Measurements from ENCODE around the gene TUBG1. TPM values are rescaled to one million over a fixed set of nuclear protein-coding genes. Genes with fewer than 3 reads are reported as not detected.
"Not testable (repeated sequence)": the region's sequence is repeated elsewhere in the genome, so short reads cannot be mapped to it uniquely, and the experiment has no call there.

Gene TUBG1
- total RNA-seq, 1 experiment from 2014 or later, result 62.1 TPM

DNA sequence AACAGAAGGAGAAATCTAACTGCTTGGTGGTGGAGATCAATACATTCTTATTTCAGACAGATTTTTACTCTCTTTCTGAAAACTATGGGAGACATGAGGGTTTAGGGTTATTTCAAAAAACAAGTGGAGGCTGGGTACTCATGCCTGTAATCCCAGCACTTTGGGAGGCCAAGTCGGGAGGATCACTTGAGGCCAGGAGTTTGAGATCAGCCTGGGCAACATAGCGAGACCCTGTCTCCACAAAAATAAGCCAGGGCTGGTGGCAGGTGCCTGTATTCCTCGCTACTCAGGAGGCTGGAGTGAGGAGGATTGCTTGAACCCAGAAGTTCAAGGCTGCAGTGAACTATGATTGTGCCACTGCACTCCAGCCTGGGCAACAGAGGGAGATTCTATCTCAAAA, 12.5 kb downstream of the TUBG1 start:
- DNase-seq (ENCODE audit: extremely low read depth, low read depth), result not testable (repeated sequence)

DNA sequence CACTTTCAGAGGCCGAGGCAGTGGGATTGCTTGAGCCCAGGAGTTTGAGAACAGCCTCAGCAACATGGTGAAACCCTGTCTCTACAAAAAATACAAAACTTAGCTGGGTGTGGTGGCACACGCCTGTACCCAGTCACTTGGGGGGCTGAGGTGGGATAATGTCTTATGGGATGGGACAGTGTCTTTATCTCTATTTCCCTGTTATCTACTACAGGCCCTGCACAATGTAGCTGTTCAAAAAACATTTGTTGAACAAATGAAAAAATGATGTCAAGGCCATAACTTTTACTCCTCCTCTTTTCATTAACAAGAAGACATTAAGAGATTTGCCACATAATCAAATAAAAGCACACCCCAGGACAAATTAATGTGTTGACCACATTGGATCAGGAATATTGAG, 13.8 kb downstream of the TUBG1 start:
- no peak for DNase-seq (ENCODE audit: extremely low read depth, low read depth)

DNA sequence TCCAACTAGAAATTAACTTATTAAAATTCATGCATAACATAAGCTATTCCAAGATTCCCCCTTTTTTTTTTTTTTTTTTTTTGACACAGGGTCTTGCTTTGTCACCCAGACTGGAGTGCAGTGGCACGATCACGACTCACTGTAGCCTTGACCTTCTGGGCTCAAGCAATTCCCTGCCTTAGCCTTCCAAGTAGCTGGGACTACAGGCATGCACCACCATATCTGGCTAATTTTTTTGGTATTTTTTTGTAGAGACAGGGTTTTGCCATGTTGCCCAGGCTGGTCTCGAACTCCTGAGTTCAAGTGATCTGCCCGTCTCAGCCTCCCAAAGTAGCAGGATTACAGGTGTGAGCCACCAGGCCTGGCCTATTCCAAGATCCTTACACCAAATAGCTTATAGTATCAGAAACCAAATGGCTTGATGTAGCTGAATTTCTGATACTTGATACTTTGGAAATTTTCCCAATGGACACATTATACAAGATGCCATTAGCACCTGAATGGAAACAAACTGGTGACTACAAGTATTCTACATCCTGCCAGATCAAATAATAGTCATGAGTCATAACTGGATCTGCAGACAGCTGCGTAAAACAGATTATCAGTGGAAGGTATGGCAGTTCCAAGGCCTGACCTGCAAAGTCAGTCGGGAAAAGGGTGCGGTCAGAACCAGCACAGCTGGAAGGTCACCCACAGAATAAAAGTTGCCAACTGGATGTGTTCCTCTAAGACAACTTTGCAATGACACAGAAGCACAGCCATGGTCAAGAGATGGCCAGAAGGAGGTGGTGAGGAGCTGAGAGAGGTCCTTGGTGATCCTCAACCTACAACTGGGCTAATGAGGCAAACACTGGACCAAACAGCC, 14.5 kb downstream of the TUBG1 start:
- DNase-seq (ENCODE audit: extremely low read depth, low read depth), result no peak

DNA sequence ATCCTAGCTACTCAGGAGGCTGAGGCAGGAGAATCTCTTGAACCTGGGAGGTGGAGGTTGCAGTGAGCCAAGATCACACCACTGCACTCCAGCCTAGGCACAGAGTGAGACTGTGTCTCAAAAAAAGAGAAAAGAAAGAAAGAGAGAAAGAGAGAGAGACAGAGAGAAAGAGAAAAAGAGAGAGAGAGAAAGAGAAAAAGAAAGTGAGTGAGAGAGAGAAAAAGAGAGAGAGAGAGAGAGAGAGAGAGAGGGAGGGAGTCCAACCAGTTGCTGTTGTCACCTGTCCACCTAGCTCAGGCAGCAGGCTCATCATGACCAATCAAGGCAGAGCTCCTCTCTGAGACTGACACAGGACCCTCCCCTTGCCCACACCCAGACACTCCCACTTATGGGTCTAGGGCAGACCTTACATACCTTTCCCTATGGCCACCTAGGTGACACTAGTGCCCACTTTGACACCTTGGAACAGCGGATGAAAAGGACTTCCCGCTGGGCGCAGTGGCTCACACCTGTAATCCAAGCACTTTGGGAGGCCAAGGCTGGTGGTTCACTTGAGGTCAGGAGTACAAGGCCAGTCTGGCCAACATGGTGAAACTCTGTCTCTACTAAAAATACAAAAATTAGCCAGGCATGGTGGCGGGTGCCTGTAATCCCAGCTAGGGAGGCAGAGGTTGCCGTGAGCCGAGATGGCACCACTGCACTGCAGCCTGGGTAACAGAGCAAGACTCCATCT, 17.7 kb downstream of the TUBG1 start:
- not testable (repeated sequence) for DNase-seq (ENCODE audit: extremely low read depth, low read depth)

DNA sequence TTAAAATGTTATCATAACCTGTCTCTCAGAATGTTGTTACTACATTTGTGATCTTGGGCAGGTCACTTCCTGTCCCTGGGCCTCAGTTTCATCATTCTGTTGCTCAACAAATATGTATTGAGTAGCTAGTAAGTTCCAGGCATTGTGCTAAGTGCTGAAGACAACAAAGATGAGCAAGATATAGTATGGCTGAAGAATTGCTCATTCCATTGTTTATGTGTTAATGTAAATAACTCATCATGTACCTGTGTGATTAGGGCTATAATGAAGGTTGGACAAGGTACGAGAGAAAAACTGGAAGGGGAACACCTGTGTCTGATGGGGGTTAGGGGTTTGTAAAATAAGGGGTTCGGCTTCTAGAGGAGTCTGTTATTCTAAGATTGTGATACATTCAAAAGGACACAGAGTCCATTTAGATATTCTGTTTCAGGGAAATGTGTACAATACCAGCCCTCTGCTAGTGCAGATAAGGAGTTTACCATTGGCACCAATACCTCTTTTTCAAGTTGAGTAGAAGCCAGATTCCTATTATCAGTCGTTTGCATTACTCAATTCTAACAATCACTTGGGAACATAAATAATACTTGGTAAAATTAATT, 20.0 kb downstream of the TUBG1 start:
- no peak for DNase-seq (ENCODE audit: extremely low read depth, low read depth)

DNA sequence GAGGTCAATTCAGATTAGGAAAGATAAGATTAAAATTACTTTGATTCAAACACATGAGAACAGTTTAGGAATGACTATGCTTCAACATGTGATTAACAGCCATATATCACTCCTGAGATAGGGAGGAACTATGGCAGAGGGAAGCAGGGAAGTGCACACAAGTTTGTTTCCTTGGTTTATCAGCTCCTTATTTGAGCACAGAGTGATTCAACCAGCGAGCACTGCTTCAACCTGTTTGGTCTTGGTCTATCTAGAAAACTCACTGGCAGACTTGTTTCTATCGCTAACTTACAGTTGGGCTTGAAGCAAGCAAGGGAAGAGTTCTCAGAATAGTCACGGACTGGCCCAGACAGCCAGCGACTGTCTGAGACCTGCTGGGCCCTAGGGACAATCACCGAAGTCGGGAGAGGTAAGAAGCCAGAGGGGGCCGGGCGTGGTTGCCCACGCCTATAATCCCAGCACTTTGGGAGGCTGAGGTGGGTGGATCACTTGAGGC, 23.5 kb downstream of the TUBG1 start:
- DNase-seq (ENCODE audit: extremely low read depth, low read depth), result no peak

DNA sequence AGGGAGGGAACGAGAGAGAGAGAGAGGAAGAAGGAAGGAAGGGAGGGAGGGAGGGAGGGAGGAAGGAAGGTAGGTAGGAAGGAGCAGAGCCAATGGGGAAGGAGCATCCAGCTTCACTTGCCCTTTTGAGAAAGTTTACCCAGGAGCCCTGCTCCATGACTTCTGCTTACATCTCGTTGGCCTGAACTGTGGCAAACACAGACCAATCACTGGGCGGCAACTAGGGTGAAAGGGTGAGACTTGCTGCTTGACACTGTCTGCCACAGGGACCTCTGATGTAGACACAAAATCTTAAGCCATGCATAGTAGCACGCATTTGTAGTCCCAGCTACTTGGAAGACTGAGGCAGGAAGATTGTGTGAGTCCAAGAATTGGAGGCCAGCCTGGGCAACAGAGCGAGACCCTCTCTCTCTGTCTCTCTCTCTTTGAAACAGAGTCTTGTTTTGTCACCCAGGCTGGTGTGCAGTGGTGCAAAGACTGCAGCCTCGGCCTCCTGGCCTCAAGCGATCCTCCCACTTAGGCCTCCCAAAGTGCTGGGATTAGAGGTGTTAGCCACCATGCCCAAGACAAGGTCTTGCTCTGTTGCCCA, 30.1 kb downstream of the TUBG1 start:
- DNase-seq (ENCODE audit: extremely low read depth, low read depth), result no peak

DNA sequence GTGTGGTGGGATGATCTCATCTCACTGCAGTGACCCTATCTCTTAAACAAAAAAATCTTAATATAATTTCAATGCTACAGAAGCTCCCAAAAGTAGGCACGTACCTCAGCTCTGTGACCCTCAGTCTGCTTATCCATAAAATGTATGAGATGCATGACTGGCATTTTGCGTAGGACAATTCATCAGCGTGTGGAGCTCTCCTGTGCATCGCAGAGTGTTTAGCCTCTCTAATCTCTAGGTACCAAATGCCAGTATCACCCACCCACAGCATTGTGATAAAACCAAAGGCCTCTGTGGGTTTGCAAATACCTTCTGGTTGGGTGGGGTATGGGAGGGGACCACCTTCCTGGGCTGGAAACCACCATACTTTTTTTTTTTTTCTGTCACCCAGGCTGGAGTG, 30.6 kb downstream of the TUBG1 start:
- DNase-seq (ENCODE audit: extremely low read depth, low read depth), result no peak

DNA sequence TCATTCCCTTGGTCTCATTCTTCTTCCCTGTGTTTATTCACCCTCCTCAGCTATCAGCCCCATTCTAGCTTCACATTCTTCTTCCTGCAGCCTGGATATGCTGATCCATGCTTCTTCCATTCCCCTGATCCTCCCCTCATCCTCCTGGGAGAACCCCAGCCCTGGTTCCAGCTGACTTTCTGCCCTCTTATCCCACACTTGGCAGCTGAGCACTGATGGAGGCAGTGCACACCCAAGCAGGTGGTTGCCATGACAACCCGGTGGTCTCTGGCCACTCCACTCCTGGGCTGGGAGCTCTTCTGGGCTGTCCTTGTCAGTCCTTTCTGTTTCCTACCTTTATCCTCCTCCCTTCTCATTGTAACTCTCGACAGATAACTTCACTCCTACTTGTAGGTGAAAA, 32.9 kb downstream of the TUBG1 start:
- DNase-seq (ENCODE audit: extremely low read depth, low read depth), result no peak

DNA sequence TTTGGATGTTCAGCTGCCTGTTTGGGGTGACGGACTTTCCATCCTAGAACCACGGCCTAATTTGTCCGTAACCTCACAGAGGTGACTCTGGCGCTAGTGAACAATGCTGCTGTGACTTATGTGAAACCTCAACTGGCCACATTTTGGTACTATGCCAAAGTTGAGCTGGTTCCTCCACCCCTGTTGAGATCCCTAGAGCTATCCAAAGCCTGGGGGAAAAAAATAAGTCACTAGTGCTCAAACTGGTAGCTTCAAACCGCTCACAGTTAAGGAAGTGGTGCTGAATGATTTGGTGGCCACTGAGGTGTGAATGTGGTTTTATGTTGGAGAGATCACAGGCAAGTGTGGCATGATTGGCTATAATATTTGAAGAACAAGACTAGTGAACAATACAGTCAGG, 38.3 kb downstream of the TUBG1 start:
- no peak for DNase-seq (ENCODE audit: extremely low read depth, low read depth)

DNA sequence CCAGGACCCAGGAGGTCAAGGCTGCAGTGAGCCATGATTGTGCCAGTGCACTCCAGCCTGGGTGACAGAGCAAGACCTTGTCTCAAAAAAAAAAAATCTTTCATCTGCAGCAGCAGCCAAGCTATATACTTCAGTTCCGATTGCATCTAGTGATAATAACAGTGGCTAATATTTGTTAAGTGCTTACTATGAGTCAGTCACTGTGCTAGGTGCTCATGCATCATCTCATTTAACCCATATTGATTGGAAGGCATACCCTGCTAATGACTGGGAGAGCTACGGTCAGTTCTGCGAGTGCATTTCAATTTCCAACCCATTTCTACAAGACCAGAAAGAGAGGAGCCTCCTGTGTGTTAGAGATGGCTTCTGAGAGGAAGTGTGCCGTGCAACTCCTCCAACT, 41.9 kb downstream of the TUBG1 start:
- DNase-seq (ENCODE audit: extremely low read depth, low read depth), result no peak

DNA sequence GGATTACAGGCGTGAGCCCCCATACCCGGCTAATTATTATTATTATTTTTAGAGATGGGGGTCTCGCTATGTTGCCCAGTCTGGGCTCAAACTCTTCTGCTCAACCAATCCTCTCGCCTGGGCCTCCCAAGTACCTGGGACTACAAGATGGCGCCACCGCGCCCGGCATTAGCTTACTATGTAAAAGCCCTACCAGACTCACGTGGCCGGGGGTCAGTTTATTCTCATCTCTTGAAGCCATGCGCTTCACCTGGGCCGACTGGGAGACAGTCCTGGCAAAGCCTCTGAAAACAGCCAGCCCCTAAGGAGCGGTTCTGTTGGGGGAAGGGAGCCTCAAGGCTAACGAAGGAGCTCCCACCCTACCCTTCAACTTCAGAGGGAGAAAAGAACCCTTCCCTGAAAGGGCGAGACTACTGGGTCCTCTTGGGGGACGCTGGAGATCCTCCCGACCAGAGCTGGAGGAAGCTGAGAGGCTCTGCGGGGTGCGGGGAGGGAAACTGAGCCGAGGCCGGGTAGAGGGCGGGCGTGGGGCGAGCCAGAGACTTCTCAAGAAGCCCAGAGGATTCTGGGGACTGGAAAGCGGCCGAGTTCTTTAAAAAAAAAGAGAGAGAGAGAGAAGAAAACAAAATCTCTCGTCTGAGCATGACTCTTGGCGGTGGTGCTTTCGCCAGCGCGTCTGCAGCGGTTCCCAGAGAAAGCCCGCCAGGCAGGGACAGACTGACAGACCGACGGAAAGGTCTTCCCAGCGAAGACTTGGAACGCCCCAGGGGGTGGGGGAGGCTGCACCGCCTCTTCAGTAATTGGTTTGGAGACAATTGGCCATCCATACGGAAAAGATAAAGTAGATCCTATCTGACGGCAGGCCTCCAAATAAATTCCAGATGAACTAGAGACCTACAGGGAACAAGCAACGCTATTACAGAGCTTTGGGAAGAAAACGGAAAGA, 44.0 kb downstream of the TUBG1 start:
- no peak for DNase-seq (ENCODE audit: extremely low read depth, low read depth)

DNA sequence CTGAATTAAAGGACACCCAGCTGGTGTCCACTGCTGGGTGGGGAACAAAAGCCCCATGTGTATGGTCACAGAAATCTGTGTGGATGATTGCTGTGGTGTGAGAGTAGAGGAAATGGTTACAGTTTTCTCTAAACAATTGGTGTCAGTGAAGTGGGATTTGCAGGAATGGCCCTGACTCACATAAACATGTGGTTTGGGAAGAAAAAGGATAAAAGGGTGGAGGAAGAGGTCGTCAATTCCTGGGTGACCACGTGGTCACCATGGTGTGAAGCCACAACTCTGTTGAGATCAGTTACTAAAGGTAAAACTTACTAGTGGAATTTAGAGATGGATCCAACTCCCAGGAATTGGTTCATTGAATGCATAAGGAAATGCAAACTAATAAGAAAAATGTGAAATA, 46.0 kb downstream of the TUBG1 start:
- DNase-seq (ENCODE audit: extremely low read depth, low read depth), result no peak

DNA sequence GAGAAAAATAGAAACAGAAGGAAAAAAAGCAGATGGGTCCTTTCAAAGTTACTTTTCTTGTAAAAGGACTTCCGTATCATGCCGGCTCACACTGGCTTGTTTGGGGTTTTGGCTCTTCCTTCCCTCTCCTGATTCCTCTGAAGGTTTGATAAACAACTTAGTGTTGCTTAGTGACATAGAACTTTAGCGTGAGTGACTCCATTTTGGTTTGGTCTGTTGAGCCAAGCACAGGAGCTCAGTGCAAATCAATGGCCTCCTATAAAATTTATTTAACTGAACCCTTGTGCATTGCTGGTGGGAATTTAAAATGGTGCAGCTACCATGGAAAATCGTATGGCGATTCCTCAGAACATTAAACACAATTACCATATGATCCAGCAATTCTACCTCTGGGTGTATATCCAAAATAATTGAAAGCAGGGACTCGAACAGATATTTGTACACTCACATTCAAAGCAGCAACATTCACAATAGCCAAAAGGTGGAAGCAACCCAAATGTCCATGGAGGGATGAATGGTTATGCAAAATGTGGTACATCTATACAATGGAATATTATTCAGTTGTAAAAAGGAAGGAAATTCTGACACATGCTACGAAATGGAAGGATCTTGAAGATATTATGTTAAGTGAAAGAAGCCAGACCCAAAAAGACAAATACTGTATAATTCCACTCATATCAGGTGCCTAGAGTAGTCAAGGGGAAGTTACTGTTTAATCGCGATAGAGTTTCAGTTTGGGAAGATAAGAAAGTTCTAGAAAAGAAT, 48.5 kb downstream of the TUBG1 start:
- no peak for DNase-seq (ENCODE audit: extremely low read depth, low read depth)

DNA sequence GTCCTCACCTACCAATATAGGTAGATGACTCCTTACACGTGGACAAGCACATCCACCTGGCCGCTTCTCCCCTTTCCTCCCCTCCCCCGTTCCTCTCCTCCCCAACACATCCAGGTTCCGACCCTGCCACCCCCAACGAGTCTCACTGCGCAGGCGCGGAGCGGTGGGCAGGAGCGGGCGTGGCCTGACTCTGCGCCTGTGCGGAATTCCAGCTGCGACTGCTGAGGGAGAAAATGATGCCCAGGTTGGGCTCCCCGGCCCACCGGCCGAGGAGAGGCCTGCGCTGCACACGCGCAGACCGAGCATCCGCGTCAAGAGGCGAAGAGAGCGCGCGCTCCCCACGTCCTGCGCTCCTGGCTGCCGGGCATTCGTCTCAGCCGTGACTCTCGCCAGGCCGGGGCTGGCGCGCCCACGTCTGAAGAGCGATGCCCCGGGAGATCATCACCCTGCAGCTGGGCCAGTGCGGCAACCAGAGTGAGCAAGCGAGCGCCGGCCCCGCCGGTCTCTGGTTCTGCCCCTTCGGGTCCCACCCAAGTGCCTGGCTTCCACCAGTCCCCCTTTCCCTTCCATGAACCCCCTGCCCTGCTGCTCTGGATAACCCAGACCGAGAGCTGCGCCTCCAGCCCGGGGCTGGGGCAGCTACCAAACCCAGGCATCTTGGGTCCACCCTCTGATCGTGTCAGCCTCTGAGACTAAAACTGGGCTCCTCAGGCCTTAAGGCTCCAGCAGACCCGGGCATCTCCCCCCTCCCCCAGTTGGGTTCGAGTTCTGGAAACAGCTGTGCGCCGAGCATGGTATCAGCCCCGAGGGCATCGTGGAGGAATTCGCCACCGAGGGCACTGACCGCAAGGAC, 49.8 kb downstream of the TUBG1 start, which contains the start of gene TUBG2:
TSS of gene TUBG2 (plus strand) at position 206 of the 853 bp plus-strand sequence. CDS start at position 426, 220 bp downstream.
- peak; percentile 91 for DNase-seq (ENCODE audit: extremely low read depth, low read depth)

DNA sequence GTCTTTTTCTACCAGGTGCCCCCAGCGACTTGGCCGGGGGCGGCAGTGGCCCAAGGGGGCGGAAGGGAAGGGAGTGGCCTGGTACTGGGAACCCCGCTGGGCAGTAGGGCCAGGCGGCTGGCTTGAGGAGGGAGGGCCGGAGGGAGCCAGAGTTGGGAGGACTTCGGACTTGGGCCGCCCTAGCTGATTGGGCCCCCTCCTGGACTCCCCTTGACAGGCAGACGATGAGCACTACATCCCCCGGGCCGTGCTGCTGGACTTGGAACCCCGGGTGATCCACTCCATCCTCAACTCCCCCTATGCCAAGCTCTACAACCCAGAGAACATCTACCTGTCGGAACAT, 50.4 kb downstream of the TUBG1 start:
- not testable (repeated sequence) for DNase-seq (ENCODE audit: extremely low read depth, low read depth)

DNA sequence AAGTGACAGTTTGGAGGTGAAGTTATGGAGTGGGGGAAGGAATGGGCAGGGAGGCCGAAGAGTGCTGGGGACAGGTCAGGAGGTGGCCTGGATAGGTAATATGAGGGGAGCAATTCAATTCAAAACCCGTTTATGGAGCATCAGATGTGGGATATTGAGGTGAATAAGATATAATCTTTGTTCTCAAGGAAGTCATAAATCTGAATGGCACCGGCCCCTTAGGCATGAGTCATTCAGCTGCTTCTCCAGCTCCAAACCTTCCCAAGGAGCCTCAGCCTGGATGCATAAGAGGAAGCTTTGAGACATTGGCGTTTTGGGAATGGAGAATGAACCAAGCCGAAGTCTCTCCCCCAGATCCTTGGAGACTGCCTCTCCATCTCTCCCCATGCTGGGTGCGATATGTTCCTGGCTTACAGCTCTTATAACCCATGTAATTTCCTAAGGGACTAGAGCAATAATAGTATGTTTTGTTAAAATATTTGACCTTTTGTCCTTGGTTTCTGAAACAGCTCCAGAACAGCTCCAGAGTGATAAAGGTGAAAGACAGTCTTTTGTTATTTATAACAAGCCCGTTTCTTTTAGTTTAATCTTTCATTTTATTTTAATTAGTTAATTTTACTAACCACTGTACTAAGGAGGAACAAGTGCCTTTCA, 51.3 kb downstream of the TUBG1 start:
- no peak for DNase-seq (ENCODE audit: extremely low read depth, low read depth)

Data from NCI-H460 (cell line).